Fibroblast of skin of left quadriceps (primary cell): Measurements from ENCODE around the gene GRB7.
A peak's percentile ranks its signal among the peaks of the same experiment; 100 is the strongest.
"Not testable (repeated sequence)": the region's sequence is repeated elsewhere in the genome, so short reads cannot be mapped to it uniquely, and the experiment has no call there.

ENCODE experiments used
- DNase-seq, 2 experiments: peaks; one replicate each; pipeline ENCODE4 v3.0.0-alpha.2; 2013; ENCODE audit warnings: low read depth in 2 of 2

GRB7 gene

DNA sequence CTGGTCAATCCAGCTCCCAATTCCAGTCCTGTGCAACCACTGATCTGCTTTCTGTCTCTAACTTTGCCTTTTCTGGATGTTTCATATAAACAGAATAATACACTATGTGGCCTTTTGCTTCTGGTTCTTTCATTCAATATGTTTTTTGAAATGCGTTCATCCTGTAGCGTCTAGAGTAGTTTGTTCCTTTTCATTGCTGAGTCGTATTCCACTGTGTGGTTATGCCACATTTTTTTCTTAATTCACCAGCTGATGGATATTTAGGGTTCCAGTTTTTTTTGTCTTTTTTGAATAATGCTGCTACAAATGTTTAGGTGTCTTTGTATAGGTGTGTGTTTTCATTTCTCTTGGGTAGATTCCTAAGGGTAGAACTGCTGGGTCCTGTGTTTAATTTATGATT lies 5.2 kb upstream of the GRB7 start:
- no peak for DNase-seq

DNA sequence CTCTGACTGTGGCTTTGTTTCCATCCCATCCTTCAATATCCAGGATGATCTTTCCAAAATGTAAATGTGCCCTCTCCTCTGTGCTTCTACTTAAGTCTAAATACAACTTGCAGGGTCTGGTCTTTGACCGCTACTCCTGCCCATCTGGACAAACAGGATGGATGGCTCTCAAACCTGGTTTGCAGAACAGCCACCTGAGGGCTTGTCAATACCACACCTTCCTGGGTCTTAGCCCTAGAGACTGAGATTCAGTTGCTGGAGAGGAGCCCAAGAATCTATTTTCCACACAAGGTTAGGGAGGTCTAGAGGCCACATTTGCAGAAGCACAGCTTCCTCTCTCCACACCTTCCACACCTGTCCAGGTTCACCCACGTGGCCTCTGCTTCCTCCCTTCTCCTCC lies 1.9 kb upstream of the GRB7 start:
- DNase-seq: no peak

DNA sequence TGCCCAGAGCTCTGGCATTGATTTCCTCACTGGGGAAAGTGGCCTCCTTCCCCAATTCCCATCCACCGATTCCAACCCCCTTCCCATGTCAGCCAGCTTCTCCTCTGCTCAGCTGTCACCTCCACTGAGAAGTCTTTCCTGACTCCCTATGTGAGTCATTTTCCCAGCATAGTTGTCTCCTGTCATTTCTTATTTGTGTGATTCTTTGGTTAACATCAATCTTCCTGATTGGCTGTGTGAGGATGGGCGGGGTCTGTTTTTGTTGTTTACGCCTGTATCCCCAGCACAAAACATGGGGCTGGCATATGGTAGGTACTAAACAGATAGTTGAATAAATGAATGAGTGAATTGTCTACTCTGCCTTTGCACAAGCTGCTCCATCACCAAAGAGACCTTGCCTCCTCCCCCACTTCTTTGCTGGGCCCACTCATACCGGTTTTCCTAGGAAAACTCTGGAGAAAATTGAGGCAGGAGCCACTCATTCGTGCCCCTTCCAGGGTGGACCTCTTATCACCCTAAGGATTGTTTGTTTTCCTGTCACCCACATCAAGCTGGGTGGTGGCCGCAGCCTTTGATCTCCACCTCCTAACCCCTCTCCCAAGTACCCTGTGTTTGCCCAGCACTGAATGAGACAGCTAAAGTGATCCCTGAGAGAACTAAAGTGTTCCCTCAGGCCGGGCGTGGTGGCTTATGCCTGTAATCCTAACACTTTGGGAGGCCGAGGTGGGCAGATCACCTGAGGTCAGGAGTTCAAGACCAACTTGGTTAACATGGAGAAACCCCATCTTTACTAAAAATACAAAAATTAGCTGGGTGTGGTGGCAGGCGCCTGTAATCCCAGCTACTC lies 1.2 kb upstream of the GRB7 start:
- no peak for DNase-seq

DNA sequence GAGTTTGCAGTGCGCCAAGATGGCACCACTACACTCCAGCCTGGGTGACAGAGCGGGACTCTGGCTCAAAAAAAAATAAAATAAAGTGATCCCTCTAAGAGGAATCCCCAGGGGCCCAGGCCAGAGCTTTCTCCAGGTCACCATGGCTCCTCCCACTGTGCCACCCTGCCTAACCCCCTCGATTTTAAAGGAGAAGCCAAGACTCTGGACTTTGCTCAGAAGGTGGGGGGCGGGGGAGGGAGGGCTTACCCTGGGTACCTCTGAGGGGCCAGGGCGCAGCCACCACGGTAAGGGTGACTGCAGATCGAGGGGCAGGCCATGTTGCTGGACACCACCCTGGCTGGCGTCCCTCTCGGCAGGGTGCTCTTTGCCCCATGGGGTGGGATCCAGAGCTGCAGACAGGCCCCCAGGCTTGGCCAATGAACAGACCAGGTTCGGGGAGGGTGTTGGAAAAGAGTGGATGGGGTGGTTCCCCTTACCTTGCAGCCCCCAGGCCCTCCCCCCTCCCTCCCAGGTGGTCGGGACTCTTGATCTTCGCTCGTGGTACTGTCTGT lies 455 bp upstream of the GRB7 start:
- DNase-seq: no peak

DNA sequence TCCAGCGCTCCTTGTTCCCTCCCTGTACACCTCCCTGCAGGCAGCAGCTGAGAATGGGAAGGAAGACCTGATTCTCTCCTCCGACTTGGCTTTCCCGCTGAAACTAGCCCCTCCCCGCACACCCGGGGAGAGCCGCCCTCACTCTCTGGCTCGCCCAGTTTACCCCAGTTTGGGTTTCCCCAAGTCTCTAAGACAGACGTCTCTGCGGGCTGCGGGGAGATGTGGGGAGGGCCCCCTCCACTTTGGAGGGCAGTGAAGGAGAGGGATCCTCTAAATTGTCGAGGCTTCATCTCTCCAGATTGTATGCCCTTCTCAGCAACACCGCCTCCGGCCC lies 797 bp downstream of the GRB7 start:
- no peak for DNase-seq

DNA sequence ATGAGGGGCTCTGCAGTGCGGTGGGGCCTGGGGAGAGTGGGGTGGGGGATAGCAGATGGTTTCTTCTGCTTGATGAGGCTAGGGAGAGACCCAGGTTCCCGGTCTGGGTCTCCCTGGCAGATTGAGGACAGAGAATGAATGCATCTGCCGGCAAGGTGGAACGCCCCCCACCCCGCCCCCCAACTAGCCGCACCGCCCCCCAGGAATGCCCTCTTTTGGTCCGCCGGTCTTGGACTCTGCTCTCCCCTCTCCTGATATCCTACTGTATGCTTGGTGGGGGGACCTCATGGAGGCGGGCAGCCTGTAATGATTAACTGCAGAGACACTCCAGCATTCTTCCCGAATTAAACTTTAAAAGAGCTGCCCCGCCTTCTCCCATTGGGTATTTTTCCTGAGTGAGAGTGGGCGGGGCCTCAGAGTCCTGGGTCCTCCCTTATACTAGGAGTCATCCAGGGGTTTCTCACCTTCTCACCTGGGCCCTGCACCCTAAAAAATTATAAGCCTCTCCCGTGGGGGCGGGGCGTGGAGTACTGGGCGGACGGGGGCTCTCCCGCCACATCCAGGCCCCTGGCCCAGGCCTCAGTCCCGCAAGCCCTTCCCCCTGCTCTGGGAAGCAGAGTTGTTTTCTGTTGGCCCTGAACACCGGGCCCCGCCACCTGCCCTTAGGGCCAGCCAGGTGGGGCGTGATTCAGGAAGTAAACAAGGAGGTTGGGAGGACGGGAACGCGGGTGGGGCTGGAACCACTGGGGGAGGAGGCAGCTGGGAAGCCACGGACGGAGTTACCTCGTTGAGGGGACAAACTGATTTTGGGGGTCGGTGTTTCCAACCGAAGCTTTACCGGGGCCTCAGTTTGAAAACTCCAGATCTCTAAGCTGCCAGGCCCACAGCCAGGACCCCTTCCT lies 1.5 kb downstream of the GRB7 start:
- DNase-seq: no peak

DNA sequence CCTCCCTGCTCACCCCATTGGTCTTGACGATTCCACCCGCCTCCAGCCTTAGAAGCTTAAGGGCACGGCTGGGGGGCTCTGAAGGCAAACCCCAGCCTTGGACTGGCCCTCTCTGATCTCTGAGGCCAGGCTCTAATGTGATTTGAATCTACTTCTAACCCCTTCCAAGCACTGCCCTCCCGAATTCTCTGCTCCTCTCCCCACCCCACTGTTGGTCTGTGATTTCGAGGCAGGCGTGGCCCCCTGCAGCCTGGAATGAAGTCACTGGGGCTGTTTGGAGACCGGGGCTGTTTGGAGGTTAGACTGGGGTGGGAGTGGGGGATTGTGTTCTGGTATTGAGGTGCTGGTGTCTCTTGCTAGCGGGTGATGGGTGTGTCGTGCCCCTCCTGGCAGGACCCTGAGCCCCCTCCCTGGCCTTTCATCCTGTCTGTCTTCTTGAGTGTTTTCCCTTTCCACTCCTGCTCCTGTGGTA lies 2.2 kb downstream of the GRB7 start:
- no peak for DNase-seq

DNA sequence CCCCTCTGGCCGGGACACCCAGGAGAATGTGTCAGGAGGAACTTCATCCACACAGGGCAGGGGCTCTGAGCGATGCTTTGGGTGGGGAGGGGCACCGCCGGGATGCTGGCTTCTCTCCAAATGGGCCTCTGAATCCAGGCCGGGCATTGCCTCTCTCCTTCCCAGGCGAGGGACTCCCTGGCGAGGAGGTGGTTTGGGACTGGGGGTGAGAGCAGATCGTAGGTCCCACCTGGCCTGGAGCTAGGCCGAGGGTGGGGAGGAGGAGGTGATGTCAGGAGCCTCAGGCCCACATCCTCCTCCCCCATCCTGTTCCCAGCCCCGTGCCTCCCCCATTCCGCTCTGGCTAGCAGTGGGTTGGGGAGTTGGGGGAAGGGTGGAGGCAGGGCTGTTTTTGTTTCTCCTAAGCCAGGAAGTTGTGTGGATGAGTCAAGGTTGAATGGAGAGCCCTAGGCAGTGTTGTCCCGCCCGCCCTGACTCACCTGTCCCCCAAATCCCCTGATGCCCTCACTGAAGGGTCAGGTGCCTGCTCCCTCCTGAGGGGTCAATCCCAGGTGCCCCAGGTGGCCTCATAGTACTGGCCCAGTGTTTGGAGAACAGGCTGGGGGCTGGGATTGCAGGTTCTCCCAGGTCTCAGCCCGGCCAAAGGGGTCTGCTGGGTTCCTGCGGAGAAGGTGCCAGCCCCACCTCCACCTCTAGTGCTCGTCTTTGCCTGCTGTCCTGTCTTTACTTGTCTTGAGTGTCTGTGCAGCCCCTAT lies 2.8 kb downstream of the GRB7 start:
- DNase-seq: peak in 1 of 2 experiments; percentile 24

DNA sequence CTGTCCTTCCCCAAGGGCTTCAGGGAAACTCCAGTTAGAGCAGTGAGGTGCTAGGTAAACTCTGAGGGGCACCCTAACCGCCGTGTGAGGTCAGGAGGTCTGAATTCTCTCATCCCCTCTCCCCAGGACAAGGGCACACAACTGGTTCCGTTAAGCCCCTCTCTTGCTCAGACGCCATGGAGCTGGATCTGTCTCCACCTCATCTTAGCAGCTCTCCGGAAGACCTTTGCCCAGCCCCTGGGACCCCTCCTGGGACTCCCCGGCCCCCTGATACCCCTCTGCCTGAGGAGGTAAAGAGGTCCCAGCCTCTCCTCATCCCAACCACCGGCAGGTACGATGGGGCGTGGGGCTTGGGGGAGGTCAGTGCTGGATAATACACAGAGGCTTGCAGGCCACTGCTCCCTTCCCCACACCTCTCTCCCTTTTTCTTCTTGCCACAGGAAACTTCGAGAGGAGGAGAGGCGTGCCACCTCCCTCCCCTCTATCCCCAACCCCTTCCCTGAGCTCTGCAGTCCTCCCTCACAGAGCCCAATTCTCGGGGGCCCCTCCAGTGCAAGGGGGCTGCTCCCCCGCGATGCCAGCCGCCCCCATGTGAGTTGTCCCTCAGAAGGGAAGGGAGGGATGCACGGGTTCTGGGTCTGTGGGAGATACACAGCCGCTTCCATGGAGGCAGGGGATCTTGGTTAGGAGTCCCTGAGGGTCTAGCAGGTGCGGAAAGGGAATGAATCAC lies 4.6 kb downstream of the GRB7 start:
- no peak for DNase-seq

DNA sequence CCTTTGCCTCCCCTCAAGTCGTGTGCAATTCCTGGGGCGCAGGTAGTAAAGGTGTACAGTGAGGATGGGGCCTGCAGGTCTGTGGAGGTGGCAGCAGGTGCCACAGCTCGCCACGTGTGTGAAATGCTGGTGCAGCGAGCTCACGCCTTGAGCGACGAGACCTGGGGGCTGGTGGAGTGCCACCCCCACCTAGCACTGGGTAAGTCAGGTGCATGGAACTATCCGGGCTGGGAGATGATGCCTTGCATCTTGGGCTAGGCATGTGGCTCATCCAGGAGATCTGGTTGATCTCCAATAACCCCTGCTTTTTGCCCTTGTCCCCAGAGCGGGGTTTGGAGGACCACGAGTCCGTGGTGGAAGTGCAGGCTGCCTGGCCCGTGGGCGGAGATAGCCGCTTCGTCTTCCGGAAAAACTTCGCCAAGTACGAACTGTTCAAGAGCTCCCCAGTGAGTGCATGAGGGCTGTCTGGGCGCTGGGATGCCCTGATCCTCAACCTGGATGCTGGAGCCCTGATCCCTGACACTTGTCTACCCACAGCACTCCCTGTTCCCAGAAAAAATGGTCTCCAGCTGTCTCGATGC lies 5.2 kb downstream of the GRB7 start:
- DNase-seq: no peak

DNA sequence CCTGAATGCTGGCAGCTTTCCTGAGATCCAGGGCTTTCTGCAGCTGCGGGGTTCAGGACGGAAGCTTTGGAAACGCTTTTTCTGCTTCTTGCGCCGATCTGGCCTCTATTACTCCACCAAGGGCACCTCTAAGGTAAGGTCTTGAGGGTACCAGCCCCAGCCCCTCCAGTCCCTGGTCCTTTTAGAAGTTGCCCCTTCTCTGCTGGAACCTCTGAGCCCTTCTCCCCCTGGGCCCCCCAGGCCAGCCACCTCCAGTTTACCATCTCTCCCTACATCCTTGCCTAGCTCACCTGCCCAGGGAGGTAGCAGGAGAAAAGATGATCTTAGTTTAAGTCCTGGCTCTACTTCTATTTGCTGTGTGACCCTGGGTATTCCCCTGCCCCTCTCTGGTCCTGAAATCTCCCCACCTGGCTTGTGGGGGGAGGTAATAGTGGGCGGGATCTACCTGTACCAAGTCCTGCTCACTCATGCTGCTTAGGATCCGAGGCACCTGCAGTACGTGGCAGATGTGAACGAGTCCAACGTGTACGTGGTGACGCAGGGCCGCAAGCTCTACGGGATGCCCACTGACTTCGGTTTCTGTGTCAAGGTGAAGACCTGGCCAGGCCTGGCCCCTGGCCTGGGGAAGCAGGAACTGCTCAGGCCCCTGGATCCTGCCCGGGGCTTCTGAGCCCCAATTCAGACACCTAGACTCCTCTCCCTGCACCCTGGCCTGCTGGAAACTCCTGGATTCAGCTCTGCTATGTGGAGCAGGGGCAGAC lies 6.5 kb downstream of the GRB7 start:
- no peak for DNase-seq

DNA sequence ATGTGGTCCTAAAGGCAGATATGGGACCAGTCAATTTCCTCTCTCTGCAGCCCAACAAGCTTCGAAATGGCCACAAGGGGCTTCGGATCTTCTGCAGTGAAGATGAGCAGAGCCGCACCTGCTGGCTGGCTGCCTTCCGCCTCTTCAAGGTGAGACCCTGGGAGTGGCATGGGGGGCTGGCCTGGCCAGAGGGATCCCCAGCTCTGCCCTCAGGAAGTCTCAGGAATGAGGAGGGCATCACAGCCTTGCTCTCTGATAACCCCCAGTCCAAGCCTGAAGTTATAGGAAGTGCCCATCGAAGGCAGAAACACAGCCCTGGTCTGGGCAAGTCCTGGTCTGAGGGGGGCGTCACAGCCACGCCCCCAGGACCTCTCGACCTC lies 7.1 kb downstream of the GRB7 start:
- no peak for DNase-seq

DNA sequence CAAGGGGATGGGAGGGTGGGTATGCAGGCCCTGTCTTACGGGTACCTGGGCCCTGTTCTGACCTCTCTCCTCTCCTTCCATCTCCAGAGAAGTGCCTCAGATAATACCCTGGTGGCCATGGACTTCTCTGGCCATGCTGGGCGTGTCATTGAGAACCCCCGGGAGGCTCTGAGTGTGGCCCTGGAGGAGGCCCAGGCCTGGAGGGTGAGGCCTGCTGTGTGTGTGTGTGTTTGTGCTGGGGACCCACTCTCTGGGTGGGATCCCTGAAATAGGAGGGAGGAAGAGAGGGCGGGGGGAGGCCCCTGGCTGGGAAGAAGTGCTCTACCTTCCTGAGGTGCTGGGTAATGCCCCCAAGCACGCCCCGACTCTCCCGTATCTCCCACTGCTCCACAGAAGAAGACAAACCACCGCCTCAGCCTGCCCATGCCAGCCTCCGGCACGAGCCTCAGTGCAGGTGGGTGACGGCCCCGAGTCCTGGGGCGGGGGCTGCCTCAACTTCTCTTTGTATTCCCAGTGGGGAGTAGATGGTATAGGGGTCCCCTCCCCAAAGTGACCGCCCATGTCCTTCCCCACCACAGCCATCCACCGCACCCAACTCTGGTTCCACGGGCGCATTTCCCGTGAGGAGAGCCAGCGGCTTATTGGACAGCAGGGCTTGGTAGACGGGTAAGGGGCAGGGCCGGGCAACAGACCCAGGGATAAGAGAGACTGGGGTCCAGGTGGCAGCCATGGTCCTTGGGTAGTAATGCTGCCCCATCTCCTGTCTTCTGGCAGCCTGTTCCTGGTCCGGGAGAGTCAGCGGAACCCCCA lies 7.8 kb downstream of the GRB7 start:
- DNase-seq: no peak

DNA sequence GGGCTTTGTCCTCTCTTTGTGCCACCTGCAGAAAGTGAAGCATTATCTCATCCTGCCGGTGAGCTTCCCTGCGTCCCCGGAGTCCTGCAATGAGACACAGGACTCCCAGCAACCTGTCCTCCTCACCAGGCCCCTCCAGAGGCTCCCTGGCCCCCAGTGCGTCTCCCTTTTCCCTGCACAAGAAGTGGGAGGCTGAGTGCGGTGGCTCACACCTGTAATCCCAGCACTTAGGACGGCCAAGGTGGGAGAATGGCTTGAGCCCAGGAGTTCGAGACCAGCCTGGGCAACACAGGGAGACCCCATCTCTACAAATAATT lies 8.4 kb downstream of the GRB7 start:
- no peak for DNase-seq

DNA sequence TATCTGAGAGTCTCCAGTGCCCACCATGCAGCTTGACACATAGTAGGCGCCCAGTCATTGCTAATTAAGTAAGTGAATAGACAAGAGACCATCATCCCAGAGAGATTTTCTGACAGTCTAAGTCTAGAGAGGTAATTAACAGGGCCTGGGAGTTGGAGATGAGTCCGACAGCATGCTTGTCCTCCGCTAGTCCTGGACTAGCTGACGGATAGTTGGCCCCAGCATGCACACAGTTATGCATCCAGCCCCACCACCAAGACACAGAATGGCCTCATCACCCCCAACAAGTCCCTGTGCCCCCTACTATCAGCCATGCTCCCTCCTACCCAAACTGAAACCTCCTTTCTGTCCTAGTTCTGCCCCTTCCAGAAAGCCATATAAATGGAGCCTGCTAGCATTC lies 10.0 kb downstream of the GRB7 start:
- DNase-seq: no peak

DNA sequence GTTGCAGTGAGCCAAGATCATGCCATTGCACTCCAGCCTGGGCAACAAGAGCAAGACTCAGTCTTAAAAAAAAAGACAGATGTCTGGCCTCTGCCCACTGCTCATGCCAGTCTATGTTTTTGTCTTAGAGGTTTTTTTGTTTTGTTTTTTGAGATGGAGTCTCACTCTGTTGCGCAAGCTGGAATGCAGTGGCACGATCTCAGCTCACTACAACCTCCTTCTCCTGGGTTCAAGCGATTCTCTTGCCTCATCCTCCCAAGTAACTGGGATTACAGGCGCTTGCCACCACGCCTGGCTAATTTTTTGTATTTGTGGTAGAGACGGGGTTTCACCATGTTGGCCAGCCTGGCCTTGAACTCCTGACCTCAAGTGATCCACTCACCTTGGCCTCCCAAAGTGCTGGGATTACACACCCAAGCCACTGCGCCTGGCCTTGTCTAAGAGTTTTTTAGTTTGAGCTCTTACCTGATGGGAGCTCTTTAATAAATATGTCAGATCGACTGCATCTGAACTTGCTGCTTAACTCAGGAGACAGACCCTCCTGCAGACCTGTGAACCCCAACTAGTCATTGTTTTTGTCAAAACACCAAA lies 10.8 kb downstream of the GRB7 start:
- DNase-seq: not testable (repeated sequence)

DNA sequence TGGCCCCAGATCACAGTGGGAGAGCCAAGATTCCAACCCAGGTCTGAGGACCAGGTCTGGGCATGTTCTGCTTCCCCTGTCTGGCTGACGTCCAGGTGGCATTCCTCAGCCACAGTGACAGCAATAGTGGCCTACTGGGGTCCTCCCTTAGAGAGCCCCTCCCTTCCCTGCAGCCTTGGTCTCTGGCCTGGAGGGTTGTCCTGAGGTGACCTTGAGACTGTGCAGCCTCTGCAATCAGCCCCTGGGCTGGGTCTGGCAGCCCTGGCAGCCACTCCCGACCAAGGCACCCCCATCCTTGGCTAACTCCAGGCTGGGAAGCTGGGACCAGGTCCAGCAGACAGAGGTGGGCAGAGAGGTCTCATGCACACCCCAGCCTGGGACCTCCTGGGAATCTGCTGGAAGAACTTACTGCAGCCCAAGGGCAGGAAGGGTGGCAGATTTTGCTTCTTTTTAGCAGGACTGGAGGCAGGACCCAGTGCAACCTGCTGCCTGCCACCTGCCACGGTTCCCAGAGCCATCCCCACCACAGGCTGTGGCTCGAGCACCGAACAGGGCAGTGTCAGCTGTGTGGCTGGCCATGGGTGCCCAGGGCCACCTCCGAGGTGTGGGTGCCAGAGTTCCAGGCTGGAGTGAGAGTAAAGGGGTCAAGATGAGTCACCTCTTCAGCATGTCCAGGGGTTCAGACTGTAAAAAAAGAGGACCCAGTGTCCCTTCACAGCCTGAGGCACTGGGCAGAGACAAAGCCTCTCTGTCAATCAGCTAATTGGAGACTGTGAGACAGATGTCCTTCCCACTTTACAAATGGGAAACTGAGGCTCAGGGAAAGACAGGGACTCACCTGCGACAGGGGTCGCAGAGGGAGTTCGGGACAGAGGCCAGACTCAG lies 12.6 kb downstream of the GRB7 start:
- no peak for DNase-seq

DNA sequence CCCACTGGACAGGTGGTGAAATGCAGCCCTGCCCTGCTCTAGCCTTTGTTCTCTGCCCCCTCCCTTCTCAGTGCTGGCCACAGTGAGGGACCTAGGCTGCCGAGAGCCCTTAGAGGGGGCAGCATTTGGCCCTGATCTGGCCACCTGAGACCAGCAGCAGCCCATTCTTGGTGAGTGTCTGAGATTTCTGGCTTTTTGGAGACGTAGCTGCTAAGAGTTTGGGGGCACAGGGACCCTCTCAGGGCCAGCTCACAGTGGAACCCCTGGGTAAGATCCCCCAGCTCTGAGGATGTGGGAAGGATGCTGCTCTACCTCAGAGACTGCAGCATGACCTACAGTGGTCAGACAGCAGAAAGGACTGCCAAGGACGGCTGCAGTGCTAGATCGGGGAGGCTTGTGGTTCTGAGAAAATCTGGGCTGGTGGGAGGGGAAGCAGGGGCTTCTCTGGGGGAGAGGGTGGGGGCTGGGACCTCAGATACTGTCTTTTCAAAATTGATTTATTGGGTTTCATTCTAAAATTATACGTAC lies 13.3 kb downstream of the GRB7 start:
- no peak for DNase-seq
